OCI-LY7 (cell line): ENCODE results near the gene RPH3AL. TPM values are rescaled to one million over a fixed set of nuclear protein-coding genes. Genes with fewer than 3 reads are reported as not detected.
"Not testable (repeated sequence)": the region's sequence is repeated elsewhere in the genome, so short reads cannot be mapped to it uniquely, and the experiment has no call there.

Source experiments
- BruUV-seq: library from RNA; stranded (reverse); fragments of 400-500 nt; replicated peaks from 2 replicates; lab custom pipeline; 2021; lab: Mats Ljungman, UMichigan
- CTCF ChIA-PET: fragments of 300-600 bp; sonication (Branson Sonifier 250); formaldehyde crosslinking; loops from one replicate; lab custom pipeline; 2022; ENCODE audit warnings: antibody characterized with exemption; ENCODE audit not compliant: unreplicated experiment; lab: Charles Lee
- POLR2A ChIA-PET: fragments of 300-600 bp; sonication (Branson Sonifier 250); formaldehyde crosslinking; loops from one replicate; lab custom pipeline; 2022; ENCODE audit warnings: antibody characterized with exemption; lab: Charles Lee
- DNase-seq: peaks from one replicate; pipeline ENCODE4 v3.0.0-alpha.2; 2015; ENCODE audit warnings: low spot score
- H2AFZ ChIP-seq: fragments of 200-600 bp; sonication (generic), shearing (Covaris generic); 2 replicates; pipeline ENCODE4 v1.6.1; 2014; ENCODE audit warnings: mild to moderate bottlenecking, antibody characterized with exemption, low read length, moderate library complexity
- H3K27ac ChIP-seq: fragments of 200-600 bp; sonication (generic); 2 replicates; pipeline ENCODE4 v1.5.1; 2014; ENCODE audit warnings: mixed run types, low read depth, mild to moderate bottlenecking, moderate library complexity, low read length, inconsistent platforms; ENCODE audit not compliant: poor library complexity, severe bottlenecking
- H3K36me3 ChIP-seq: fragments of 200-600 bp; sonication (generic); 2 replicates; pipeline ENCODE4 v1.6.1; 2014; ENCODE audit warnings: mild to moderate bottlenecking, antibody characterized with exemption, low read length, moderate library complexity, mixed read lengths; ENCODE audit not compliant: insufficient read depth
- H3K4me1 ChIP-seq: fragments of 200-600 bp; sonication (generic); 2 replicates; pipeline ENCODE4 v1.5.1; 2014; ENCODE audit warnings: mild to moderate bottlenecking, low read length; ENCODE audit not compliant: insufficient read depth, poor library complexity, severe bottlenecking
- H3K4me2 ChIP-seq: fragments of 200-600 bp; sonication (generic); 2 replicates; pipeline ENCODE4 v1.6.1; 2014; ENCODE audit warnings: mild to moderate bottlenecking, low read length
- H3K4me3 ChIP-seq: fragments of 200-600 bp; sonication (generic); 2 replicates; pipeline ENCODE4 v1.5.1; 2014; ENCODE audit warnings: mild to moderate bottlenecking, low read depth, low read length; ENCODE audit not compliant: poor library complexity, severe bottlenecking
- H3K79me2 ChIP-seq: fragments of 200-600 bp; sonication (generic); 2 replicates; pipeline ENCODE4 v1.6.1; 2016; ENCODE audit warnings: low read depth, mild to moderate bottlenecking, low read length, moderate library complexity, mixed read lengths; ENCODE audit not compliant: insufficient read depth
- H3K9me2 ChIP-seq: fragments of 200-600 bp; sonication (generic); 2 replicates; pipeline ENCODE4 v1.6.1; 2016; ENCODE audit warnings: mild to moderate bottlenecking, low read length, mixed read lengths; ENCODE audit not compliant: insufficient read depth
- H3K9me3 ChIP-seq: fragments of 200-600 bp; sonication (generic); 2 replicates; pipeline ENCODE4 v1.6.1; 2014; ENCODE audit warnings: mild to moderate bottlenecking, mixed run types, low read length, mixed read lengths
- H4K20me1 ChIP-seq: fragments of 200-600 bp; sonication (generic); 2 replicates; pipeline ENCODE4 v1.6.1; 2014; ENCODE audit warnings: mild to moderate bottlenecking, antibody characterized with exemption, low read length, moderate library complexity, mixed read lengths; ENCODE audit not compliant: insufficient read depth
- CTCF ChIP-seq: fragments of 200-600 bp; sonication (generic); conservative IDR thresholded peaks from 2 replicates; pipeline ENCODE4 v1.5.1; 2014; ENCODE audit warnings: mild to moderate bottlenecking, antibody characterized with exemption, low read length, moderate library complexity, mixed read lengths
- EZH2phosphoT487 ChIP-seq: fragments of 200-600 bp; sonication (generic); IDR thresholded peaks from 2 replicates; pipeline ENCODE4 v1.6.1; 2018; ENCODE audit warnings: low read depth, borderline replicate concordance, mild to moderate bottlenecking, mixed run types, antibody characterized with exemption, low read length, moderate library complexity, mixed read lengths
- intact Hi-C: fragments of 100-400 bp; cut with micrococcal nuclease; formaldehyde crosslinking; loops from one replicate; pipeline ENCODE4 v1.10.0; 2022; ENCODE audit not compliant: unreplicated experiment
- total RNA-seq, 2 experiments: library from RNA; depleted of rRNA in 1 of 2; stranded (reverse); fragments of >200 nt in 1 of 2; shearing (Covaris generic) in 1 of 2; gene quantifications; 2 replicates each; pipeline ENCODE4 v1.2.3, GENCODE V29; 2014 to 2022

RPH3AL gene
- total RNA-seq, 2 experiments from 2014 or later: 1.0 to 2.2 TPM

GRCh38 chr17:315399-315798 lies 37.2 kb downstream of the RPH3AL start:
- H3K27ac ChIP-seq, H3K79me2 ChIP-seq, DNase-seq, BruUV-seq, H4K20me1 ChIP-seq, H3K36me3 ChIP-seq, H3K9me2 ChIP-seq, CTCF ChIA-PET, POLR2A ChIA-PET, intact Hi-C loops, H3K4me3 ChIP-seq, H3K9me3 ChIP-seq, H2AFZ ChIP-seq, H3K4me1 ChIP-seq, H3K4me2 ChIP-seq: not testable (repeated sequence)

- H3K4me1 ChIP-seq, H3K9me3 ChIP-seq, H3K4me3 ChIP-seq, POLR2A ChIA-PET, H3K4me2 ChIP-seq, H2AFZ ChIP-seq, DNase-seq, H3K79me2 ChIP-seq, H3K9me2 ChIP-seq, BruUV-seq, H3K27ac ChIP-seq, intact Hi-C loops, H4K20me1 ChIP-seq, H3K36me3 ChIP-seq: not testable (repeated sequence)
- CTCF ChIA-PET: interaction anchor here (0.6 kb wide), 1 partner anchor 30 kb away, joined by 3 read pairs; no protein-coding TSS in a partner anchor
Observed at GRCh38 chr17:314614-314944, 38.0 kb downstream of the RPH3AL start.

- no peaks in the 10 kb centered on the region for H3K36me3 ChIP-seq
- ChIA-PET POLR2A (no interaction called here), CTCF (interaction anchor here (0.6 kb wide), 1 partner anchor 30 kb away, joined by 3 read pairs; no protein-coding TSS in a partner anchor)
- no TSS peak for BruUV-seq
- no peak overlapping the region for H2AFZ ChIP-seq
- H3K9me3 ChIP-seq: no peaks in the 10 kb centered on the region; the same call in 1 of the 2 replicates
- H3K27ac ChIP-seq: no peak overlapping the region
- TF ChIP-seq EZH2phosphoT487: no peak
- no peak for TF ChIP-seq CTCF
- no peak for DNase-seq
- no peaks in the 10 kb centered on the region for H3K79me2 ChIP-seq
- H3K4me1 ChIP-seq: no peaks in the 10 kb centered on the region
- no peaks in the 10 kb centered on the region for H4K20me1 ChIP-seq
- intact Hi-C loops: no loop called here
- H3K4me2 ChIP-seq: no peak overlapping the region
- H3K4me3 ChIP-seq: no peak overlapping the region
- H3K9me2 ChIP-seq: no peaks in the 10 kb centered on the region
Observed at GRCh38 chr17:313911-314613, 38.5 kb downstream of the RPH3AL start.
